Amniotic stem cell (primary cell): Measurements from ENCODE around the gene CCDC9B.

Source experiments
- DNase-seq: peaks from one replicate; lab custom pipeline; 2025; lab: John Stamatoyannopoulos, UW

Gene CCDC9B

GRCh38 chr15:40290545-40290917, 50.2 kb downstream of the CCDC9B start:
- no peak for DNase-seq

GRCh38 chr15:40289140-40289775, 51.5 kb downstream of the CCDC9B start:
- no peak for DNase-seq

- DNase-seq: no peak
These were observed 52.8 kb downstream of the CCDC9B start for GRCh38 chr15:40287968-40288367.

- DNase-seq: no peak
These were observed 53.2 kb downstream of the CCDC9B start for GRCh38 chr15:40287505-40287904.

- no peak for DNase-seq
These were observed 53.9 kb downstream of the CCDC9B start for GRCh38 chr15:40286794-40287193.

- DNase-seq: no peak
These were observed 54.6 kb downstream of the CCDC9B start for GRCh38 chr15:40286061-40286532.

GRCh38 chr15:40285554-40286011, 55.2 kb downstream of the CCDC9B start:
- DNase-seq: no peak

GRCh38 chr15:40285151-40285550, 55.6 kb downstream of the CCDC9B start:
- no peak for DNase-seq

GRCh38 chr15:40283615-40284300, 57.0 kb downstream of the CCDC9B start:
- no peak for DNase-seq

- DNase-seq: no peak
These were observed 57.7 kb downstream of the CCDC9B start, which contains the start of gene ANKRD63 for GRCh38 chr15:40282869-40283614. Gene ANKRD63, minus strand, starts transcription at chr15:40283064. Its CDS starts 478 bp downstream, at chr15:40282586.

- DNase-seq: no peak
These were observed 58.4 kb downstream of the CCDC9B start for GRCh38 chr15:40282147-40282868.

- DNase-seq: no peak
These were observed 59.0 kb downstream of the CCDC9B start for GRCh38 chr15:40281801-40282146.
